CD1c-positive myeloid dendritic cell (primary cell): ENCODE data around the gene RWDD3.
A peak's percentile ranks its signal among the peaks of the same experiment; 100 is the strongest.

Source experiments
- DNase-seq: peaks from one replicate; pipeline ENCODE4 v3.0.0-alpha.2; 2016; ENCODE audit errors: extremely low spot score

RWDD3 gene

GRCh38 chr1:95233737-95234500 is at the start of gene RWDD3:
Gene RWDD3, plus strand, starts transcription at chr1:95234210. Its CDS starts 21 bp downstream, at chr1:95234231.
- peak; percentile 97 for DNase-seq

DNA sequence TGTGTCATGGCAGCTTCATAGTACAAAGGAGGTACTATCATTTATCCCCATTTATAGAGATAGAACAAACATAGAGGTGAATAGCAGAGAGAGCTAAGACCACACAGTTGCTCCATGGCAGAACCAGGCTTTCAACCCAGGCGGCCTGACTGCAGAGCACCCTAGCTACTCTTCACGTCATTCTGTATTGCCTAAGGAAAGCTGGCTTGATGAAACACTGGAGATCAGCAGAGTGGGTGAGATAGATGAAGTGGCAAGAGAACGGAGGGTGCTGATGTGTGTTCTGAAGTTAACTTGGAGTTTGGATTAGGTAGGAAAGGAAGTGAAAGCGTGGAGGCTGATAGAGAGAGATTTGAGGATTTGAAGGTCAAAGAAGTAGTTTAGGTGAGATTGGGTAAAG is 47.9 kb upstream of the RWDD3 start:
- DNase-seq, result no peak

DNA sequence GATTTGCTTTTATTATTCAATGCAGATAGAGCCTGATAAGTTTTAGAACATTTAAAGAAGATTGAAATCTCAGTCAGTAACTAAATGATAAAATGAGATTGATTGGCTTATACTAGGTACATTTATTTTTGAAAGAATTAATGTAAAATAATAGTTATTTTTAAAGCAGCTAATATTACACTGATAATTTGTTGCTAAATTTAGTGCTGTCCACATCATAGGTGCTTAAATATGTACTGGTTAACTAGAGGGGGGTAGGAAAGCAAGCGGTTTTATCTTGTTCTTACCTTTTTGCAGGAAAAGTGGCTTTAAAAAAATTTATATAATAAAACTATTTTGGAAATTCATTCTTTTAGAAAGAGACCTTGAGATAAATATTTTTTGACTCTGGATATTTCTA is 40.4 kb upstream of the RWDD3 start:
- DNase-seq, result no peak

GRCh38 chr1:95195046-95195445 is 39.0 kb upstream of the RWDD3 start:
- DNase-seq, result no peak

- DNase-seq, result no peak
These were observed 38.0 kb upstream of the RWDD3 start for GRCh38 chr1:95196017-95196416.

GRCh38 chr1:95197616-95198252 is 36.3 kb upstream of the RWDD3 start:
- DNase-seq, result no peak

DNA sequence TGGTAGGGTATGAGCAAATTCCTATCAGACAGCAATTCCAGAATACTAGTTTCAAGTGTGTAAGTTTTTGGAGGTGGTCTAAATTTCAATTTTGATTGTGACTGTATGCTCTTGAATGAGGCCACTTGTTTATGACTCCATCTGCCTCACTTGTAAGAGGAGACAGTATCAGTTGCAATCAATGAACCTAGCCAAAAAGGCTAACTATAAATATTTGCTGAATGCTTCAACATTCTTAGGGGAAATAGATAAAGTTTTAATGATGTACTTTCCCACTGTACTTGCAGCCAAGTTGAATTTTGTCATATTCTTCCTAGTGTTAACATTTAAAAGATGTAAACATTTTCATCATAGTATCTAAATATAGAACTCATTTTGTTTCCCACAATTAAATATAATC is 32.1 kb upstream of the RWDD3 start:
- DNase-seq, result no peak

GRCh38 chr1:95203908-95204437 is 30.0 kb upstream of the RWDD3 start:
- DNase-seq, result no peak

DNA sequence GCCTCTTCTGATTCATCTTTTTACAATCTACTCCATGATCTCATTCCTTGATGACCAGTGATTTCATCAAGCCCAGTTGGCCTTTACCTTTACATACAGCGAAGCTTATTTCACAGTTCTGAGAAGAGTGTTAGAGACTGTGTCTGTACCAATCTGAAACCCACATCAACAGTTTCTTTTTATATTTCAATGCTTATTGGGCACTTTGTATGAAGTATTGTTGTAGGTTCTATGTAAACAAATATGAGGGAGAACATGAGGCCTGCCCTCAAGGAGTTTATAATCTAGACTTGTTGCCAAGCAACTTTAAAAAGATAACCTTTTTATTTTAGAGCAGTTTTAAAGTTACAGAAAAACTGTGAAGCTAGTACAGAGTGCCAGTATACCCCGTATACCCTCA is 27.5 kb upstream of the RWDD3 start:
- no peak for DNase-seq

DNA sequence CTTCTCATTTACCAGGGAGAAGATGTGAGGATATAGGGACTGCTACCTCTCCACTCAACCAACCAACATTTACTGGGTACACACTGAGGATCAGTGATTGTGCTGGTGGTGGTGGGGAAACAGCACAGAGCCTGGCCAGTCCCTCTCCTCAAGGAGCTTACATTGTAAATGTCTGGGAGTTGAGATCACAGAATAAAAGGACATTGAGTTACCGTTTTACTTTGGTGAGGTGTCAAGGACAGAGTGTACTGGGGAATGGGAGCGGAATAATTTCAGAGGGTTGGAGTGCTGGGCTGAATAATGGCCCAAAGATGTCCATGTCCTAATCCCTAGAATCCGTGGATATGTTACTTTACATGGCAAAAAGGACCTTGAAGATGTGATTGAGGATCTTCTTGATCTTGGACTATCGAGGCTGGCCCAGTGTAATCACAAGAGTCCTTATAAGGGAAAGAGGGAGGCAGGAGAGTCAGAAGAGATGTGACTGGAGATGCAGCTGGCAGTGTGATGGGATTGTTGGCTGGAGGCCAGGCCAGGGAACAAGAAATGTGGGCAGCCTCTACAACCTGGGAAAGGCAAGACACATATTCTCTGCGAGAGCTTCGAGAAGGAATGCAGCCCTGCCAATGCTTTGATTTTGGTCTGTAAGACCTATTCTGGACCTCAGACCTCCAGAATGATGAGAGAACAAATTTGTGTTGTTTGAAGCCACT is 26.6 kb upstream of the RWDD3 start:
- no peak for DNase-seq

- DNase-seq, result no peak
These were observed 25.1 kb upstream of the RWDD3 start for GRCh38 chr1:95208876-95209275.

- DNase-seq, result no peak
These were observed 24.7 kb upstream of the RWDD3 start for GRCh38 chr1:95209291-95209690.

- no peak for DNase-seq
These were observed 17.6 kb upstream of the RWDD3 start for GRCh38 chr1:95216292-95216990.

GRCh38 chr1:95217371-95217770 is 16.6 kb upstream of the RWDD3 start:
- no peak for DNase-seq

DNA sequence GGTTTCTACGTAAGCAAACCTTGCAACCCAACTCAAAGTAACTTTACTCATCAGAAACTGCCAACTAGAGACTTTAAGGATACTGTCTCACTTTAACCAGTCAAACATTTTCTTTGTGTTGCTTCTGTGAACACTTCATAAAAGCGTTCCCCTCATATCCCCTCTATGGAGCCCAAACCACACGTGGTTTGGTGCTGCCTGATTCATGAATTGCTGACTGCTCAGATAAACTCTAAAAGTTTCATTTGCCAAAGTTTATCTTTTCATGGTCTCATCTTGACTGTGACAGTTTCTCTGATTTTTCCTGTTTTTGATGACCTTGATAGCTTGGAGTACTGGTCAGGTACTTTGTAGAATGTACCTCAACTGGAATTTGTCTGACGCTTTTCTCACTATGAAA is 14.6 kb upstream of the RWDD3 start:
- no peak for DNase-seq

DNA sequence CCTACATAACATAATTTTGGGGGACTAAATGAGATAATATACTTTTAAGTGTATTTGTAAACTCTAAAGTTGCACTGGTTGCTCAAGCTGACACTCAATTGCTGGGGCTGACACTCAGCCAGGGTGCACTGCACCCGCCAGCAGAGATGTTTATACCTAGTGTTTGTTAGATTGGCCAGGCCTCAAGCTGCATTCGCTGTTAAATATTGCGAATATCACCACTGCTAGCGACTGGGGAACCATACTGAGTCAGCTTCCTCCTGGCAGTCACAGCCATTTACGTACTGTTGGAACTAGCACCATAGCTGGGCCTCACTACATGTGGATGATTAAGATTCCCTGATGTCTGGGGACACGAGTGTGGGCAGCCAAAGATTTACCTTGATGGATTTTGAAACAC is 12.7 kb upstream of the RWDD3 start:
- DNase-seq, result no peak

DNA sequence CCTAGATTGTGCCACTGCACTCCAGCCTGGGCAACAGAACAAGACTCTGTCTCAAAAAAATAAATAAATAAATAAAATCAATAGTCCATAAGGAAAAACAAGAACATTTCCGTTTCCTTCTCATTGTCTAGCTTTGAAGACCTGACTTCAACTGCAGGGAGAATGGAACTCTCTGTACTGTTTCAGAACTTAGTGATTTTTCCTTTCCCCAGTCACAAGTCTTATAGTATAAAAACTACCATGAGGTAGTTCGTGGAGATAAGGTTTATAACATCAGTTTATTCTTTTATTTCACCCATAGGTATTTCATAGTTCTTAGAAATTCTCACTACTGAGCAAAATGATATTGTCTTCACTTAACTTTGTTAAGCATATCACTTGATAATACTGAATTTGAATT is 11.4 kb upstream of the RWDD3 start:
- DNase-seq, result no peak

- DNase-seq, result no peak
These were observed 10.9 kb upstream of the RWDD3 start for GRCh38 chr1:95223110-95223509.

- DNase-seq, result no peak
These were observed 7.0 kb upstream of the RWDD3 start for GRCh38 chr1:95226781-95227660.

GRCh38 chr1:95229037-95229436 is 5.0 kb upstream of the RWDD3 start:
- DNase-seq, result no peak

- no peak for DNase-seq
These were observed 4.3 kb upstream of the RWDD3 start for GRCh38 chr1:95229706-95230105.
